Neuronal stem cell (in vitro differentiated cells): ENCODE measurements around the gene MRGPRG.
A peak's percentile ranks its signal among the peaks of the same experiment; 100 is the strongest.

Source experiments
- DNase-seq: peaks from one replicate; pipeline ENCODE4 v3.0.0-alpha.2; 2013; ENCODE audit warnings: low spot score
- H2AFZ ChIP-seq: one replicate; pipeline ENCODE4 v1.6.1; 2013; ENCODE audit warnings: mild to moderate bottlenecking, low read length, inconsistent platforms
- H2AK5ac ChIP-seq: 2 replicates; pipeline ENCODE4 v1.6.1; 2013; ENCODE audit warnings: low read depth, mild to moderate bottlenecking, inconsistent platforms, low read length, moderate library complexity, mixed read lengths
- H2BK120ac ChIP-seq: 2 replicates; pipeline ENCODE4 v1.6.1; 2013; ENCODE audit warnings: low read depth, mild to moderate bottlenecking, inconsistent platforms, low read length, moderate library complexity, mixed read lengths
- H2BK12ac ChIP-seq: one replicate; pipeline ENCODE4 v1.6.1; 2013; ENCODE audit warnings: low read length, inconsistent platforms
- H2BK15ac ChIP-seq: 2 replicates; pipeline ENCODE4 v1.6.1; 2013; ENCODE audit warnings: mild to moderate bottlenecking, low read length, inconsistent platforms, mixed read lengths
- H2BK5ac ChIP-seq: one replicate; pipeline ENCODE4 v1.6.1; 2013; ENCODE audit warnings: inconsistent platforms, mild to moderate bottlenecking, low read length, moderate library complexity
- H3K14ac ChIP-seq: one replicate; pipeline ENCODE4 v1.6.1; 2013; ENCODE audit warnings: low read length, inconsistent platforms
- H3K18ac ChIP-seq: 2 replicates; pipeline ENCODE4 v1.6.1; 2013; ENCODE audit warnings: low read length, inconsistent platforms
- H3K23ac ChIP-seq: 2 replicates; pipeline ENCODE4 v1.6.1; 2013; ENCODE audit warnings: low read depth, mild to moderate bottlenecking, mixed read lengths, low read length, inconsistent platforms; ENCODE audit not compliant: poor library complexity
- H3K27ac ChIP-seq: replicated peaks from 3 replicates; pipeline ENCODE4 v1.5.1; 2013; ENCODE audit warnings: low read length, inconsistent platforms
- H3K27me3 ChIP-seq, 3 experiments: 2 replicates each; pipeline ENCODE4 v1.6.1; 2013; ENCODE audit warnings: low read length in 3 of 3, mild to moderate bottlenecking in 2 of 3, inconsistent platforms in 1 of 3, low read depth in 1 of 3, mixed read lengths in 1 of 3, moderate library complexity in 1 of 3; ENCODE audit not compliant: control insufficient read depth in 3 of 3, insufficient read depth in 3 of 3
- H3K36me3 ChIP-seq, 2 donors: replicated peaks in 1 of 2; 2 replicates each; pipeline ENCODE4 v1.6.1; 2013; ENCODE audit warnings: low read length in 2 of 2; ENCODE audit not compliant: control insufficient read depth in 2 of 2, insufficient read depth in 2 of 2
- H3K4ac ChIP-seq: 2 replicates; pipeline ENCODE4 v1.6.1; 2013; ENCODE audit warnings: inconsistent platforms, mild to moderate bottlenecking, low read length, moderate library complexity
- H3K4me1 ChIP-seq, 2 donors: 1 replicate in 1 of 2; 2 replicates in 1 of 2; pipeline ENCODE4 v1.6.1; 2013; ENCODE audit warnings: low read length in 2 of 2, low read depth in 1 of 2; ENCODE audit not compliant: control insufficient read depth in 2 of 2, insufficient read depth in 1 of 2
- H3K4me2 ChIP-seq: one replicate; pipeline ENCODE4 v1.6.1; 2013; ENCODE audit warnings: mild to moderate bottlenecking, low read length, inconsistent platforms; ENCODE audit not compliant: insufficient read depth, poor library complexity, severe bottlenecking
- H3K4me3 ChIP-seq, 2 donors: 2 replicates each; pipeline ENCODE4 v1.5.1; 2013; ENCODE audit warnings: low read length in 2 of 2, mild to moderate bottlenecking in 2 of 2, inconsistent platforms in 1 of 2, moderate library complexity in 1 of 2
- H3K79me1 ChIP-seq: one replicate; pipeline ENCODE4 v1.6.1; 2013; ENCODE audit warnings: low read depth, mild to moderate bottlenecking, inconsistent platforms, low read length, moderate library complexity
- H3K9ac ChIP-seq: one replicate; pipeline ENCODE4 v1.6.1; 2013; ENCODE audit warnings: mild to moderate bottlenecking, low read depth, low read length, inconsistent platforms; ENCODE audit not compliant: poor library complexity
- H3K9me3 ChIP-seq, 2 donors: replicated peaks in 1 of 2; 2 replicates each; pipeline versions ENCODE3 to v1.6.1; 2013; ENCODE audit warnings: low read length in 2 of 2, mild to moderate bottlenecking in 2 of 2, inconsistent platforms in 1 of 2, low read depth in 1 of 2, mixed read lengths in 1 of 2, moderate library complexity in 1 of 2; ENCODE audit not compliant: control insufficient read depth in 2 of 2, insufficient read depth in 1 of 2
- H4K8ac ChIP-seq: one replicate; pipeline ENCODE4 v1.6.1; 2013; ENCODE audit warnings: low read depth, mild to moderate bottlenecking, inconsistent platforms, low read length, moderate library complexity
- H4K91ac ChIP-seq: one replicate; pipeline ENCODE4 v1.6.1; 2013; ENCODE audit warnings: low read length, low read depth, mild to moderate bottlenecking, inconsistent platforms; ENCODE audit not compliant: poor library complexity
- WGBS, 2 donors: extraction: QIAGEN DNeasy Blood & Tissue Kit; methylation state at CpG; one replicate each; pipeline ENCODE4 v1.1.7; 2013; ENCODE audit warnings: missing lambda C conversion rate in 2 of 2, mixed read lengths in 1 of 2; ENCODE audit not compliant: insufficient read length in 2 of 2, insufficient replicate concordance in 1 of 2; ENCODE audit errors: extremely low coverage in 2 of 2; 5-methylcytosine and 5-hydroxymethylcytosine counted together

Gene MRGPRG

DNA sequence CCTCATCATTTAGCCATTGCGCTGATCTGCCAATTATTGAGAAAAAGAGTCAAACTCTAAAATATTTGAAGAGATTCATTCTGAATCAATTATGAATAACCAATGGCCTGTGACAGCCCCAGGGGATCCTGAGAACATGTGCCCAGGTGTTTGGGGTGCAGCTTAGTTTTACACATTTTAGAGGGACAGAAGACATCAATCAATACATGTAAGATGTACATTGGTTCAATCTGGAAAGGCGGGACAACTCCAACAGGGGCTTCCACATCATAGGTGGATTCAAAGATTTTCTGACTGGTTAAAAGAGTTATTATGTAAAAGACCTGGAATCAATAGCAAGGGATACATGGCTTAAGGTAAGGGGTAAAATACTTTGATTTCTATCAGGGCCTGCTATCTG lies 18.5 kb upstream of the MRGPRG start:
- DNase-seq, result no peak
- no peak overlapping the region for H2BK15ac ChIP-seq
- H2BK12ac ChIP-seq, result no peak overlapping the region
- H3K27me3 ChIP-seq, result peaks cover 0 to 5% (median 0%) of the 10 kb centered on the region in 3 experiments
- no peaks in the 10 kb centered on the region for H3K9me3 ChIP-seq
- H3K4me3 ChIP-seq, result no peak overlapping the region
- no peak overlapping the region for H3K4me2 ChIP-seq
- no peak overlapping the region for H2BK5ac ChIP-seq
- H3K27ac ChIP-seq, result no peak overlapping the region
- H3K14ac ChIP-seq, result no peak overlapping the region
- no peaks in the 10 kb centered on the region for H3K79me1 ChIP-seq
- no peak overlapping the region for H3K4ac ChIP-seq
- H3K9ac ChIP-seq, result no peak overlapping the region
- H3K4me1 ChIP-seq, result peaks cover 0 to 2% of the 10 kb centered on the region in 2 donors
- no peak overlapping the region for H2AK5ac ChIP-seq
- no peak overlapping the region for H4K91ac ChIP-seq
- no peaks in the 10 kb centered on the region for H3K36me3 ChIP-seq
- no peak overlapping the region for H3K18ac ChIP-seq
- H2BK120ac ChIP-seq, result no peak overlapping the region
- H3K23ac ChIP-seq, result no peak overlapping the region
- no peak overlapping the region for H4K8ac ChIP-seq
- H2AFZ ChIP-seq, result no peak overlapping the region
- no CpG with 5 or more reads among the region's 2 CpGs for whole genome bisulfite sequencing, 2 donors

DNA sequence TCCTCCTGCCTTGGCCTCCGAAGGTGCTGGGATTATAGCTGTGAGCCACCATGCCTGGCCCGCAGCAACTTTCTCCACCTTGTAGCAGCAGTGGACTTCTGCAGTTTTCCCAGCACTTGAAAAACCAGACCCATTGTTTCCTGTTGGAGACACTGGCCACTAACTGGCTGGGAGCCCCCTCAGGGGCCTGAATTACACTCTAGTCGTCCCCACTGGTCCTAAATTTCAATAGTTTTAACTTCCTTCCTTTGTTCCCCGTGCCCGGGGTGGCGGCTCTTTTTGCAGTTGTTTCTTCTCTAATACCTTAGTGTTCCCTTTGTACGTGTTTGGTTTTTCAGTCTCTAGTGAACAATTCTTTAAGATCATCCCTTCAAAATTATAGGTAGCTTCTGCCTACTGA lies 16.2 kb upstream of the MRGPRG start:
- H4K8ac ChIP-seq, result no peak overlapping the region
- no peaks in the 10 kb centered on the region for H3K79me1 ChIP-seq
- no peak overlapping the region for H3K4me2 ChIP-seq
- H4K91ac ChIP-seq, result no peak overlapping the region
- no peak overlapping the region for H3K4ac ChIP-seq
- no peak overlapping the region for H2BK120ac ChIP-seq
- WGBS, 2 donors, result no CpG with 5 or more reads among the region's 7 CpGs
- H2BK15ac ChIP-seq, result no peak overlapping the region
- peaks cover 0 to 5% (median 0%) of the 10 kb centered on the region in 3 experiments for H3K27me3 ChIP-seq
- no peaks in the 10 kb centered on the region for H3K9me3 ChIP-seq
- H3K4me3 ChIP-seq, result no peak overlapping the region
- no peak overlapping the region for H3K14ac ChIP-seq
- H3K18ac ChIP-seq, result no peak overlapping the region
- no peak for DNase-seq
- H2BK12ac ChIP-seq, result no peak overlapping the region
- no peak overlapping the region for H2AK5ac ChIP-seq
- H3K27ac ChIP-seq, result no peak overlapping the region
- H3K23ac ChIP-seq, result no peak overlapping the region
- H2AFZ ChIP-seq, result no peak overlapping the region
- no peak overlapping the region for H2BK5ac ChIP-seq
- no peaks in the 10 kb centered on the region for H3K36me3 ChIP-seq
- peaks cover 0 to 3% of the 10 kb centered on the region in 2 donors for H3K4me1 ChIP-seq
- no peak overlapping the region for H3K9ac ChIP-seq

DNA sequence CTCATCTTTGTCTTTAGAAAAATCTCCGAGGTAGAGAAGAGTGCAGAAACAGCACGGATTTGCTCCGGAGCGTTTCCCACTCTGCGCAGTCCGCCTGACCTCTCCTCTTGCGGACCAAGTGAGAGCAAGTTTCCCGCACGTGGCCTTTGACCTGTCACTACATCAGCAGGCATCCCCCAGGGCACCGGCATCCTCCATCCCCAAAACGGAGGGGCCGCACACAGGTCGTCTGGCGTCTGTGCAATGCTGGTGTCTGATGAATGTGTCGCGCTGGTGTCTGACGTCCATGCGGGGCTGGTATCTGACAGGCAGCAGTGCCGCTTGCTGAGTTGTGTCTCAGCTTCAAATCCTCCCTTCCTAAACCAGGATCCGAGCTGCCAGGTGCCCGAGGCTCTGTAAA lies 14.3 kb upstream of the MRGPRG start:
- peaks cover 0 to 5% (median 0%) of the 10 kb centered on the region in 3 experiments for H3K27me3 ChIP-seq
- no CpG with 5 or more reads among the region's 21 CpGs for WGBS, 2 donors

DNA sequence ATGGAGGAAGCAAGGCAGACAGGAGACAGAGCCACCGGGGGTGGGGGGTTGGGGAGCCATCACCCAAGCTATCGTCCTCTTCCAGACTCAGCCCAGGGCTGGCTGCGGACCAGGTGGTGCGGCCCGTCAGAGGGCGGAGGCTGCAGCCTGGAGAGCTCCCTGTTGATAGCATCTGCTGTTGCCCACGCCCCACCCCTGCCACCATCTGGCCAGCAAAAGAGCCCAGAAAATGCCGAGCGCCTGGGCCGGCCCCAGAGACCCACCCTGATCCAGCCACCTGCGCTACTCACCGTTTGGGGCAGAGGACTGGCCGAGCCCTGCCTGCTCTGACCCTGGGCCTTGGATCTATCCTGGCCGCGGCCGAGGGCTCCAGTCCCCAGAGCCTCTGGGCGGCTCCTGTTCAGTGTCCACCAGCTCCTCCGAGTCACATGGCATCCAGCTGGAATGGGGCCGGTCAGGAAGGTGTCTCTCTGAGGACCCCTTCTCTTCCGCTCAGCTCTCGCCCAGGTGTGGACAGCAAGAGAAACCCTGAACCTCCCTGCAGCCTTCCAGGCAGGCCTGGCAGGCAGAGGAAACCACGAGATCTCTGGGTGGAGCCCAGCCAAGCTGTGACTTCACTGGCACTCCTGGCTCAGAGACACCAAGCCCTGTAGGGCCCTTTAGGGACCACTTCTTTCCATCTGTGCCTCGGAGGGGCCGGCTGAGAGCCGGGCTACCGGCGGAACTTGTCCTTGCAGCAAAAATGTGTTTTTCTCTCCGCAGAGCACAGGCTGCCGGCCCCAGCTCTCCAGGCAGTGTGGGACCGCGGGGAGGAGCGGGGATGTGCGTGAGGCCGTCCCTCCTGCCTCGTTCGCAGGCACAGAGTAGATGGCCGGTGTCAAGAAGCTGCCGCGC lies 13.5 kb upstream of the MRGPRG start, which contains the start of gene MRGPRE:
TSS of gene MRGPRE (minus strand) at position 567 of the 894 bp plus-strand sequence. CDS start 3,618 bp downstream, outside the sequence.
- Histone ChIP-seq H3K4me3 (no peak within 1 kb of the TSS), H4K91ac (peak within 1 kb of the TSS; percentile 43), H3K79me1 (no peaks in the 10 kb centered on the region), H3K4me1 (peaks cover 0 to 3% of the 10 kb centered on the region in 2 donors), H2BK5ac (peak within 1 kb of the TSS; percentile 82), H3K27ac (no peak within 1 kb of the TSS), H3K4me2 (no peak within 1 kb of the TSS), H3K9me3 (no peaks in the 10 kb centered on the region), H3K18ac (peak within 1 kb of the TSS; percentile 93), H2BK12ac (peak within 1 kb of the TSS; percentile 58), H4K8ac (peak within 1 kb of the TSS; percentile 3), H2AFZ (no peak within 1 kb of the TSS), H3K4ac (peak within 1 kb of the TSS; percentile 23), H2AK5ac (peak within 1 kb of the TSS; percentile 92), H3K14ac (no peak within 1 kb of the TSS), H3K36me3 (no peaks in the 10 kb centered on the region), H3K27me3 (peaks cover 0 to 5% (median 0%) of the 10 kb centered on the region in 3 experiments), H3K23ac (peak within 1 kb of the TSS; percentile 55), H2BK120ac (peak within 1 kb of the TSS; percentile 87), H3K9ac (peak within 1 kb of the TSS; percentile 70), H2BK15ac (peak within 1 kb of the TSS; percentile 75)
- no peak for DNase-seq
- no CpG with 5 or more reads among the region's 39 CpGs for WGBS, 2 donors

More for the DNA sequence above, 14.3 kb upstream of the MRGPRG start:
- Histone ChIP-seq H3K4me3 (no peak overlapping the region), H3K36me3 (no peaks in the 10 kb centered on the region), H3K9me3 (no peaks in the 10 kb centered on the region), H2BK120ac (peak overlapping the region; percentile 87), H3K79me1 (no peaks in the 10 kb centered on the region), H2BK12ac (peak overlapping the region; percentile 58), H2AFZ (no peak overlapping the region), H3K4me1 (peaks cover 0 to 3% of the 10 kb centered on the region in 2 donors), H3K23ac (peak overlapping the region; percentile 55), H2BK15ac (peak overlapping the region; percentile 75), H2AK5ac (peak overlapping the region; percentile 63), H4K8ac (no peak overlapping the region), H3K4ac (no peak overlapping the region), H3K18ac (peak overlapping the region; percentile 71), H3K9ac (no peak overlapping the region), H3K27ac (no peak overlapping the region), H3K14ac (no peak overlapping the region), H2BK5ac (peak overlapping the region; percentile 82), H4K91ac (no peak overlapping the region), H3K4me2 (no peak overlapping the region)
- DNase-seq, result no peak
